GM19351 (cell line): Measurements from ENCODE around the gene NPHP4.
"Not testable (repeated sequence)": the region's sequence is repeated elsewhere in the genome, so short reads cannot be mapped to it uniquely, and the experiment has no call there.

Source experiments
- ATAC-seq: cut with Tn5 transposase; IDR thresholded peaks from one replicate; pipeline ENCODE4 v1.9.1; 2021; ENCODE audit warnings: mild to moderate bottlenecking, moderate library complexity; ENCODE audit not compliant: unreplicated experiment

NPHP4 gene

GRCh38 chr1:5898266-5898665, 94.0 kb downstream of the NPHP4 start:
- no peak for ATAC-seq

- ATAC-seq: no peak
Observed at GRCh38 chr1:5896706-5897660, 95.2 kb downstream of the NPHP4 start.

- ATAC-seq: no peak
Observed at GRCh38 chr1:5895446-5896406, 96.5 kb downstream of the NPHP4 start.

- ATAC-seq: not testable (repeated sequence)
Observed at GRCh38 chr1:5893699-5894278, 98.4 kb downstream of the NPHP4 start.

GRCh38 chr1:5892329-5892728, 99.9 kb downstream of the NPHP4 start:
- no peak for ATAC-seq

GRCh38 chr1:5891736-5892135, 100.5 kb downstream of the NPHP4 start:
- no peak for ATAC-seq

GRCh38 chr1:5891137-5891536, 101.1 kb downstream of the NPHP4 start:
- no peak for ATAC-seq

- ATAC-seq: no peak
Observed at GRCh38 chr1:5890346-5891106, 101.7 kb downstream of the NPHP4 start.

GRCh38 chr1:5889901-5890300, 102.3 kb downstream of the NPHP4 start:
- no peak for ATAC-seq

- ATAC-seq: no peak
Observed at GRCh38 chr1:5889462-5889861, 102.8 kb downstream of the NPHP4 start.

GRCh38 chr1:5888606-5889211, 103.5 kb downstream of the NPHP4 start:
- ATAC-seq: no peak

- ATAC-seq: no peak
Observed at GRCh38 chr1:5887971-5888361, 104.3 kb downstream of the NPHP4 start.

GRCh38 chr1:5887349-5887970, 104.8 kb downstream of the NPHP4 start:
- no peak for ATAC-seq

- no peak for ATAC-seq
Observed at GRCh38 chr1:5886541-5887348, 105.5 kb downstream of the NPHP4 start.

GRCh38 chr1:5886140-5886483, 106.1 kb downstream of the NPHP4 start:
- ATAC-seq: no peak

- ATAC-seq: no peak
Observed at GRCh38 chr1:5885471-5886139, 106.6 kb downstream of the NPHP4 start.

GRCh38 chr1:5884110-5884509, 108.1 kb downstream of the NPHP4 start:
- ATAC-seq: no peak
